Stimulated activated CD8-positive, alpha-beta memory T cell treated with anti-CD3 and anti-CD28 coated beads, Interleukin-2, amount 100 ng/mL, for 1 hour (primary cell): Measurements from ENCODE around the gene POU6F1.
"Not testable (repeated sequence)": the region's sequence is repeated elsewhere in the genome, so short reads cannot be mapped to it uniquely, and the experiment has no call there.

ENCODE experiments used
- DNase-seq, 2 donors: peaks; one replicate each; pipeline ENCODE4 v3.0.0-alpha.2; 2020; ENCODE audit warnings: low read depth in 2 of 2

The POU6F1 gene

DNA sequence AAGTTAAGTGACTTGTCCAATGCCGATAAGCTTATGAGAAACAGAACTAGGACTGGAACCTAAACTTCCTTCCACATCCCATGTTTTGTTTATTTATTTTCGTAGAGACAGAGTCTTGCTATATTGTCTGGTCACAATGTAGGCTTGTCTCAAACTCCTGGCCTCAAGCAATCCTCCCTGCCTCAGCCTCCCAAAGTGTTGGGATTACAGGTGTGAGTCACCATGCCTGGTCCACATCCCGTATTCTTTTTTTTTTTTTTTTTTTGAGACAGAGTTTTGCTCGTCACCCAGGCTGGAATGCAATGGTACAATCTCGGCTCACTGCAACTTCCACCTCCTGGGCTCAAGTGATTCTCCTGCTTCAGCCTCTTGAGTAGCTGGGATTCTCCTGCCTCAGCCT lies 9.2 kb upstream of the POU6F1 start:
- DNase-seq = not testable (repeated sequence)

GRCh38 chr12:51225771-51226170 lies 7.9 kb upstream of the POU6F1 start:
- DNase-seq = no peak

DNA sequence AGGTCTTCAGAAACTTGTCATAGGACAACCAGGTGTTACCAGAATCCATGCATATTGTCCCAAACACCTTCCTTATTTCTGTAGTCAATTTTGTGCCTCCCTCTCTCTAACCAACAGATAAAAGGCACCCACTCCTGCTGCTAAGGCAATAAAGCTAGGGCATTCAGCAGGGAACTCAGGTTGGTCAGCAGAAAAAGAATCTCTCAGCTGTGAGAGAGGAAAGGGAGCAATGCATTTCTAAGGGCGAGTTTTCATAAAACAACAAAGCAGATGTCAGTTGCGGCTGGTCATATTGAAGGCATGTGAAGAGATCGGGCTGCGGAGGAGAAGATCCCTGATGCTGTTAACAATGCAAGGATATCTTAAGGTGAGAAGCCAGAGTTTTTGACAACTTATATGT lies 7.4 kb upstream of the POU6F1 start:
- no peak for DNase-seq

DNA sequence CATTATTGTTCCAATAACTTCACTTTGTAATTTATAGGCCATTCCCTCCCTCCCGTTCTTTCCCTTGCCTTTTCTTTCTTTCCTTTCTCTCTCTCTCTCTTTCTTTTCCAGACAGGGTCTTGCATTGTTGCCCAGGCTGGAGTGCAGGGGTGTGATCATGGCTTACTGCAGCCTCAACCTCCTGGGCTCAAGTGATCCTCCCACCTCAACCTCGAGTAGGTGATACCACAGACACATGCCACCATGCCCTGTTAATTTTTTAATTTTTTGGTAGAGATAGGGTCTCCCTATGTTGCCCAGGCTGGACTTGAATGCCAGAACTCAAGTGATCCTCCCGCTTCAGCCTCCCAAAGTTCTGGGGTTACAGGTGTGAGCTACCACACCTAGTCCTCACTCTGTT lies 6.8 kb upstream of the POU6F1 start:
- no peak for DNase-seq

DNA sequence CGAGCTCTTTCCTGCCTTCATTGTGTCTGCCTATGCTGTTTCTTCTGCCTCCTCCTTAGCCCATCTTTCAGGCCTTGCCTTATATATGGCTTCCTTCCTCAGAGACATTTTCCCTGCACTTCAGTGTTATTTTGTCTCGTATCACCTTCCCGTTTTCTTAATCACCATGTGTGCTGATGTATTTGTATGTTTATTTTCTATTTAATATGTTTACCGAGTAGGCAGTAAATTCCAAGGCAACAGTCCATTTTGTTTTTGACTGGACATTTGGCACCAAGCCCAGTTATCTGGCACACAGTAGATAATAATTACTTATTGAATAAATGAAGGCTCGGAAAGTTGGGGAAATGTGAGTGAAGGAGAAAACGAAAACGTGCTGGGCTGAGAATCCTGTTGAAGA lies 4.6 kb upstream of the POU6F1 start:
- DNase-seq = no peak

DNA sequence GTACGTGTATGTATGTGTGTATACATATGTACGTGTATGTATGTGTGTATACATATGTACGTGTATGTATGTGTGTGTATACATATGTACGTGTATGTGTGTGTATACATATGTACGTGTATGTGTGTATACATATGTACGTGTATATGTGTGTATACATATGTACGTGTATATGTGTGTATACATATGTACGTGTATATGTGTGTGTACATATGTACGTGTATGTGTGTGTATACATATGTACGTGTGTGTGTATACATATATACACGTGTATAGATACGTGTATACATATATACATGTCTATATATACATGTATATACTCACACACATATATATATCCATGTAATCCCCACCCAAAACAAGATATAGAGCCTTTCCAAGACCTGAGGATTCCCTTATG lies 2.0 kb upstream of the POU6F1 start:
- DNase-seq = not testable (repeated sequence)

- DNase-seq = no peak
These were observed 1.5 kb upstream of the POU6F1 start for GRCh38 chr12:51219322-51219721.

DNA sequence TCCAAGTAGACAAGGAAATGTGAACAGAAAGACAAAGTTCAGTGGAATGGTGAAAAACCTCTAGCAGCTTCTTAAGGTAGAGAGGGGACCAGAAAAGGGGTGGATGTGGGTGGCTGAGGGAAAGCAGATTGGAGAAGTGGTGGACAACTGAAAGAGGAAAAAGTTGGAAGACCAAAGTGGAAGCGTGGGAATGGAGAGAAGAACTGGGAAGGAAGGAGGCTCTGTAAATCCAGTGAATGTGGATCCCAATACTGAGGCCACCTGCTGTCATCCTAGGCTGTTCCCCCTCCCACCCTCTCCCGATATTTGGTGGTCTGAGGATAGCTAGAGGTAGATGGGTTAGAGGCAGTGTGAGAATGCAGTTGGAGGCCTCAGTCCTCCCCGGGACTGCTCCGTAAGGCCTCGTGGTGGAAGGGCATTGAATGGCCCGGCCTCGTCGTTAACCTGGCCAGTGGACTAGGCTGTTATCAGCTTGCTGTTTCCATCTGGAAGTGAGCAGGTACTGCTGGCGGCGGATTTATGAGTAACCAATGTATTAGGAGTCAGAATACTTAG lies 822 bp upstream of the POU6F1 start:
- DNase-seq = no peak

- DNase-seq = peak; percentile 14 to 21
These were observed 512 bp downstream of the POU6F1 start for GRCh38 chr12:51217133-51217967.

- DNase-seq = no peak
These were observed 1.2 kb downstream of the POU6F1 start for GRCh38 chr12:51216642-51217041.

DNA sequence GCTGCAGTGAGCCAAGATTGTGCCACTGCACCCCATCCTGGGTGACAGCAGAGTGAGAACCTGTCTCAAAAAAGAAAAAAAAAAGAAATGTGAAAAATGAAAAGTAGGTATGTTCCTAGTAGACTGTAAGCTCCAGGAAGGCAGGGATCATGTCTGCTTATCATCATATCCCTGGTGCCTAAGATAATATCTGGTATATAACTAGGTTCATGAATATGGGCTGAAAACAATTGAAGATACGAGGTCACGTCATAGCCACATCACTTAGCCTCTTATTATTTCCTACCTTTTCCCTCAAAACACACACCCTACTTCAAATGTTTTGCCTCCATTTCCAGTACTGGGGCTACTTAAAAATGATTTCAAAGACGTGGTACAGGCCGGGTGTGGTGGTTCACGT lies 3.0 kb downstream of the POU6F1 start:
- no peak for DNase-seq

DNA sequence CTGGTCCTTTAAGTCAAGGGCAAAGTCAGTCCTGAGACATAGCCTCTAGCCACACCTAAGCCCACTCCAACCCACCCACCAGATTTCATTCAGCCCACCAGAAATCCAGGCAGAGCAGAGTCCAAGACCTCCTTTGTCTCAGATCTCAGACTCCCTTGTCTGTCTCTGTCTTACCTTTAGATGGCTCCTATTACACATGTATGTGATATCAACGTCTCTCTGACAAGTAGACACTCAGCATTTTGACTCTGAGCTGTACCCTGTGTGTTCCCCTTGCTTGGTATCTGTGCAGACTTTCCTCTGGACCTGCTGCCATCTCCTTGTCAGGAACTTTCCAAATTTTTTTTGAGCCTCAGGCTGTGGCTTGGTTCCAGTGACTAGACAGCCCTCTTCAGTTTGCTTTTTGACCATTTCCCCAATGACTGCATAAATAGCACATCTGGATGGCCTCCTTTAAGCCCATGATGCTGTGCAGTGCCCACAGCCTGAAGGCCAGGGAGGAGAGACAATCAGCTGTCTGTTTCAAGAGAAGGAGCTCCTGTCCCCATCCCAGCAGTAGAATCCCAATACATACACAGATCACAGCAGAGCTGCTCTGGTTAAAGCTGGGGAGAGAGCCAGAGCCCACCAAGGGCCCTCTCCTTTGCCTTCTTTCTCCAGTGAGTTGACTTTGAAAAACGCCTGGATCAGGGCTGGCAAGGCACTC lies 7.0 kb downstream of the POU6F1 start:
- DNase-seq = no peak

GRCh38 chr12:51209259-51209658 lies 8.6 kb downstream of the POU6F1 start:
- DNase-seq = no peak

DNA sequence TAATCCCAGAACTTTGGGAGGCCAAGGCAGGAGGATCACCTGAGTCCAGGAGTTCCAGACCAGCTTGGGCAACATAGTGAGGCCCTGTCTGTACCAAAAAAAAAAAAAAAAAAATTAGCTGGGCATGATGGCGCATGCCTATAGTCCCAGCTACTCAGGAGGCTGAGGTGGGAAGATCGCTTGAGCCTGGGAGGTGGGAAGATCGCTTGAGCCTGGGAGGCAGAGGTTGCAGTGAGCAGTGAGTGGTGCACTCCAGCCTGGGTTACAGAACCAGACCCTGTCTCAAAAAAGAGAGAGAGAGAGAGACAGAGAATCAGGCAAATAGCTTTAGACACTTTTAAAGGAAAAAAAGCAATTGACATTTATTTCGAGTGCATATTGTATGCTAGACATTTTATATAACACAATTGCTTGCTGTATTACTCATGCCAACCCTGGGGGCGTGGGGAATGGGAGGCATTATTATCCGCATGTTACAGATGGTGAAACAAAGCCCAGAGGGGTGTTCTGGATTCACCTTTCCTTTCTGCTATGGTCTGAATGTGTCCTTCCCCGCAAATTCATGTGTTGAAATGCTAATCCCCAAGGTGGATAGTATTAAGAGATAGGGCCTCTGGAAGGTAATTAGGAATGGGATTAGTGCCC lies 9.7 kb downstream of the POU6F1 start:
- no peak for DNase-seq

DNA sequence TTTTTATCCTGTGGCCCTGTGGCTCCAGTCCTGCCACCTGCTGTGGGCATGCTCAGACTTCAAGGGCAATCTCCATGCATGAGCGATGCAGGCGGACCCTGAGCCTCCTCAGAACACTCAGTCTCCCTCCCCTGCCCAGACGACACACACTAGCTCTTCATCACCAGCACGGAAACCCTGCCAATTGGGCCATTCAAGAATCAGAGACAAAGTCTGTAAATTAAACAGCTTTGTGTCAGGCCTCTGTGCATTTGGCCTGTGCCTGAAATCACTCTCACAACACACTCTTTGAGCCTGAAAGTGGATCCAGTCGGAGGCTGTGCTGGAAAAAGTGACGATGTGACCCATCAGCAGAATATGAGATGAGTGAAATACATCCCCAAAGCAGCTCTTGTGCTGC lies 12.5 kb downstream of the POU6F1 start:
- no peak for DNase-seq

DNA sequence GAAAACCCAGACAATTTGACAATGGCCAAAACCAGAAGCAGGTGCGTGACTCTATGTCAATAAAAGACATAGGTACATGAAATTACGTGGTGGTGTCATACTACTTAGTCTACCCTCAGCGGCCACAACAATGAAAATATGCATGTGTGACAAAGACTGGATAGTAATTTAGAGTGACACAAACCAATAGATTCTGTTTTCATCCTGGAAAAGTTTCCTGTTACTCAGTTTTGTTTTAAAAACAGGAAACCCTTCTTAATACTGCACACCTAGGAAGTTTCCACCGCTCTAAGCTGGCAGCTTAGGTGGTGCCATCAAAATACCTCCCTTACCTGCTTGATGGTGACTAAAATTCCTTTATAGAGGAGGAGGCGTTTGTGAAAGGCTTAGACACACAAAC lies 15.1 kb downstream of the POU6F1 start:
- DNase-seq = no peak

DNA sequence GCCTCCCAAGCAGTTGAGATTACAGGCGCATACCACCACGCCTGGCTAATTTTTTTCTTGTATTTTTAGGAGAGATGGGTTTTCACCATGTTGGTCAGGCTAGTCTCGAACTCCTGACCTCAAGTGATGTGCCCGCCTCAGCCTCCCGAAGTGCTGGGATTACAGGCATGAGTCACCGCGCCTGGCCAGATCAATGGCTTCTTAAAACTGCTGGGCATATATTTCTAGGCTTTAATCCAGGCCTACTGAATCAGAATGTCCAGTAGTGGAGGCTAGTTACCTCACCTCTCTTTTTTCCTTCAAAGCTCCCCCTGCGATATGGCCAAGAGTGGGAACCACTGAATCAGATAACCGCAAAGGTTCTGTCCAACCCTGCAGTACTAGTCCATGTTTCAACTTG lies 17.1 kb downstream of the POU6F1 start:
- DNase-seq = no peak

- DNase-seq = no peak
These were observed 17.7 kb downstream of the POU6F1 start for GRCh38 chr12:51200156-51200555.

GRCh38 chr12:51199366-51199945 lies 18.4 kb downstream of the POU6F1 start:
- no peak for DNase-seq

DNA sequence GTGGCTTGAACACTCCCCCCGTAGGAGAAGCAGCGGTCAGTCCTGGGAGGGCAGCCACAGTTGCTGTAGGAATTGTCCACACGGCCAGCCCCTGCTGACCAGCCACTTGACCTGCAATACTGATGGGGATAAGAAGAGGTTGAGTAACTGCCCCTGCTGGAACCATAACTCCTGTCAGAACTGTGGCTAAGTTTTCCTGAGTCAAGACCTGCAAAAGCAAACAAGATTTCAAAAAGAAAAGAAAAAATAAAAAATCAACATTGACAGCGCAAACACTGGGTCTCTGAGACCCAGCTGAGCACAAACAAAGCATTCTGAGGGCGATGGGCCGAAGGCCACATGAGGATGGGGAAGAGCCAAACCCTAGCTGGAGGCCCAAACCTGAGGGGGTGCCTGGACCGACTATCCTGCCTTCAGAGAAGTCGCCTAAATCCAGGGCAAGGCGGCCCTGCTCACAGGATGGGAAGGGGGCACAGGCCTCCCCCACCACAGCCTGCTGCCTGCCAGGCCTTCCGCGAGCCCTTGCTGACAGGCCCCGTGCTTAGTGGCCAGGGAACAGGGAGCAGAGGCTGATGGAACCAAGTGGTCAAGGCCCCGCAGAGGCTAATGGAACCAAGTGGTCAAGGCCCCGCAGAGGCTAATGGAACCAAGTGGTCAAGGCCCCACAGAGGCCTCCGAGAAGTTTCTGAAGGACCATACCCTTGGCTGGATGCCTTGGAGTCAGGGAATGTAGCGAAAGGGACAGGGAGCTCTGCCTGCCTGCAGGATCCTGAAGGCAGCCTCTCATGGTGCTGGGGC lies 19.1 kb downstream of the POU6F1 start:
- DNase-seq = no peak
